ENCODE measurements around the gene PCSK4.
A peak's percentile ranks its signal among the peaks of the same experiment; 100 is the strongest.

Gene PCSK4

GRCh38 chr19:1489463-1490310 lies 463 bp downstream of the PCSK4 start:
- H2BK120ac ChIP-seq (ENCODE audit: low read depth, low read length): peak overlapping the region; percentile 38
- DNase-seq: no peak
- H2AFZ ChIP-seq (ENCODE audit: low read depth, low read length): peak overlapping the region; percentile 30
- peak overlapping the region in 1 of 2 experiments; percentile 61 for H3K14ac ChIP-seq (ENCODE audit: low read length in 2 of 2)
- peak overlapping the region in 1 of 2 experiments; percentile 54 for H3K4ac ChIP-seq (ENCODE audit: low read depth in 1 of 2, low read length in 2 of 2)
- H3K4me2 ChIP-seq (ENCODE audit: low read length, poor library complexity, severe bottlenecking): peak overlapping the region; percentile 96
- H4K8ac ChIP-seq (ENCODE audit: low read length): peak overlapping the region; percentile 92
- H3K27ac ChIP-seq (ENCODE audit: low read length, poor library complexity, severe bottlenecking): no peak overlapping the region
- H3K4me1 ChIP-seq (ENCODE audit: control insufficient read depth, insufficient read depth, low read depth, low read length): peaks cover 19% of the 10 kb centered on the region
- peak overlapping the region; percentile 74 to 83 for H3K18ac ChIP-seq (ENCODE audit: low read depth in 1 of 2, low read length in 2 of 2)
- peak overlapping the region; percentile 69 to 82 for H3K4me3 ChIP-seq (ENCODE audit: insufficient read depth in 1 of 2, low read depth in 1 of 2, low read length in 2 of 2)
- peak overlapping the region; percentile 37 for H4K91ac ChIP-seq (ENCODE audit: low read length)
- peaks cover 5% of the 10 kb centered on the region for H3K79me1 ChIP-seq (replicated peaks; ENCODE audit: low read length, poor library complexity, severe bottlenecking)
- 49% methylated on average over 36 of the region's 37 CpGs for WGBS
- peak overlapping the region; percentile 76 for H3K9ac ChIP-seq (ENCODE audit: low read length)
- no peaks in the 10 kb centered on the region for H3K9me3 ChIP-seq (ENCODE audit: control insufficient read depth, low read length)
- peak overlapping the region; percentile 84 for H2BK15ac ChIP-seq (ENCODE audit: low read depth, poor library complexity, severe bottlenecking)
- H2AK5ac ChIP-seq (ENCODE audit: low read length, severe bottlenecking): no peak overlapping the region
- no peak overlapping the region for H3K23ac ChIP-seq (ENCODE audit: low read length in 2 of 2)
- H3K27me3 ChIP-seq (ENCODE audit: control insufficient read depth in 1 of 2, insufficient read depth in 1 of 2, low read length in 2 of 2): peaks cover 3 to 34% of the 10 kb centered on the region in 2 experiments
- peak overlapping the region in 1 of 2 experiments; percentile 57 for H2BK12ac ChIP-seq (ENCODE audit: low read length in 2 of 2)
- peaks cover 0 to 11% of the 10 kb centered on the region in 2 experiments for H3K36me3 ChIP-seq (ENCODE audit: control insufficient read depth in 1 of 2, insufficient read depth in 2 of 2, low read depth in 1 of 2, low read length in 2 of 2)
- H2BK5ac ChIP-seq (ENCODE audit: low read depth, low read length, poor library complexity, severe bottlenecking): peak overlapping the region; percentile 69

- no peak overlapping the region for H2BK5ac ChIP-seq (ENCODE audit: low read depth, low read length, poor library complexity, severe bottlenecking)
- WGBS: 94% methylated on average over 11 of the region's 11 CpGs
- no peak overlapping the region for H3K9ac ChIP-seq (ENCODE audit: low read length)
- H3K9me3 ChIP-seq (ENCODE audit: control insufficient read depth, low read length): no peaks in the 10 kb centered on the region
- H3K4me3 ChIP-seq (ENCODE audit: insufficient read depth in 1 of 2, low read depth in 1 of 2, low read length in 2 of 2): no peak overlapping the region
- H3K23ac ChIP-seq (ENCODE audit: low read length in 2 of 2): no peak overlapping the region
- H3K14ac ChIP-seq (ENCODE audit: low read length in 2 of 2): no peak overlapping the region
- H2BK12ac ChIP-seq (ENCODE audit: low read length in 2 of 2): no peak overlapping the region
- H2BK120ac ChIP-seq (ENCODE audit: low read depth, low read length): no peak overlapping the region
- peaks cover 3 to 21% of the 10 kb centered on the region in 2 experiments for H3K27me3 ChIP-seq (ENCODE audit: control insufficient read depth in 1 of 2, insufficient read depth in 1 of 2, low read length in 2 of 2)
- DNase-seq: no peak
- no peak overlapping the region for H3K4ac ChIP-seq (ENCODE audit: low read depth in 1 of 2, low read length in 2 of 2)
- peaks cover 19% of the 10 kb centered on the region for H3K4me1 ChIP-seq (ENCODE audit: control insufficient read depth, insufficient read depth, low read depth, low read length)
- no peak overlapping the region for H2AFZ ChIP-seq (ENCODE audit: low read depth, low read length)
- no peak overlapping the region for H3K18ac ChIP-seq (ENCODE audit: low read depth in 1 of 2, low read length in 2 of 2)
- no peak overlapping the region for H2BK15ac ChIP-seq (ENCODE audit: low read depth, poor library complexity, severe bottlenecking)
- H3K79me1 ChIP-seq (replicated peaks; ENCODE audit: low read length, poor library complexity, severe bottlenecking): peaks cover 5% of the 10 kb centered on the region
- no peak overlapping the region for H3K27ac ChIP-seq (ENCODE audit: low read length, poor library complexity, severe bottlenecking)
- peak overlapping the region; percentile 55 for H4K91ac ChIP-seq (ENCODE audit: low read length)
- H4K8ac ChIP-seq (ENCODE audit: low read length): peak overlapping the region; percentile 12
- H3K36me3 ChIP-seq (ENCODE audit: control insufficient read depth in 1 of 2, insufficient read depth in 2 of 2, low read depth in 1 of 2, low read length in 2 of 2): peaks cover 0 to 16% of the 10 kb centered on the region in 2 experiments
- H2AK5ac ChIP-seq (ENCODE audit: low read length, severe bottlenecking): no peak overlapping the region
- H3K4me2 ChIP-seq (ENCODE audit: low read length, poor library complexity, severe bottlenecking): no peak overlapping the region
Observed at GRCh38 chr19:1488282-1488601, 1.9 kb downstream of the PCSK4 start.

DNA sequence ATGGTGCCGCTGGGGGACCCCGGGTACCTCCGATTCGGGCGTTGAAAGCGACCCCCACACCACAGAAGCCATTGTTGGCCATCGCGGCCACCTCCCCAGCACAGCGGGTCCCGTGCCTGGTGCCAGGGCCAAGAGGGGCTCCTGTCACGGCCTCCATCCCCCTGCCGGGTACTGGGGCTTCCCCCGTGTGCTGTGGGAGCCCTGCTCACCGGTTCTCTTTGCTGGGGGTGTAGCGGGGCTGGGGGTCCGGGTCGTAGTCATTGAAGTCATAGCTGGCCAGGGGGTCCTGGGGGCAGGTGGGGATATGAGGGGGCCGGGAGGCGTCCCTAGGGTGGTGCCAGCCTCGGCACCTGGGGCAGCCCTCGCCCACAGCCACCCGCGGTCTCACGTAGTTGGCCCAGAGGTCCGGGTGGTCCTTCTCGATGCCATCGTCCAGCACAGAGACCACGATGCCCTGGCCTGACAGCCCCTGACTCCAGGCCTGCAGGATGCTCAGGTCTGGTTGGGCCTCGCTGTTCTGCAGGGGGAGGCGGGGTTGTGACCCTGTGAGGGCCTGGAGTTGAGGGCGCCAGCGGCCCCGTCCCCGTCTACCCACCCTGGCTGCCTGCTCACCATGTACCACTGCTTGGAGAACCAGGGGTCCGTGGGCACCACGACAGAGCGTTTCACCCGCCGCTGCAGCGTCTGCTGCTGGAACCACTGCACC lies 2.4 kb downstream of the PCSK4 start:
- H3K23ac ChIP-seq (ENCODE audit: low read length in 2 of 2): no peak overlapping the region
- H2BK5ac ChIP-seq (ENCODE audit: low read depth, low read length, poor library complexity, severe bottlenecking): no peak overlapping the region
- DNase-seq: no peak
- no peak overlapping the region for H3K27ac ChIP-seq (ENCODE audit: low read length, poor library complexity, severe bottlenecking)
- no peaks in the 10 kb centered on the region for H3K9me3 ChIP-seq (ENCODE audit: control insufficient read depth, low read length)
- no peak overlapping the region for H2AFZ ChIP-seq (ENCODE audit: low read depth, low read length)
- no peak overlapping the region for H2BK120ac ChIP-seq (ENCODE audit: low read depth, low read length)
- 90% methylated on average over 40 of the region's 40 CpGs for WGBS
- peaks cover 5% of the 10 kb centered on the region for H3K79me1 ChIP-seq (replicated peaks; ENCODE audit: low read length, poor library complexity, severe bottlenecking)
- no peak overlapping the region for H3K14ac ChIP-seq (ENCODE audit: low read length in 2 of 2)
- peak overlapping the region; percentile 12 for H4K8ac ChIP-seq (ENCODE audit: low read length)
- no peak overlapping the region for H2AK5ac ChIP-seq (ENCODE audit: low read length, severe bottlenecking)
- H3K9ac ChIP-seq (ENCODE audit: low read length): no peak overlapping the region
- no peak overlapping the region for H3K4me3 ChIP-seq (ENCODE audit: insufficient read depth in 1 of 2, low read depth in 1 of 2, low read length in 2 of 2)
- H3K18ac ChIP-seq (ENCODE audit: low read depth in 1 of 2, low read length in 2 of 2): no peak overlapping the region
- H2BK12ac ChIP-seq (ENCODE audit: low read length in 2 of 2): no peak overlapping the region
- H2BK15ac ChIP-seq (ENCODE audit: low read depth, poor library complexity, severe bottlenecking): no peak overlapping the region
- H3K36me3 ChIP-seq (ENCODE audit: control insufficient read depth in 1 of 2, insufficient read depth in 2 of 2, low read depth in 1 of 2, low read length in 2 of 2): peaks cover 0 to 18% of the 10 kb centered on the region in 2 experiments
- H3K27me3 ChIP-seq (ENCODE audit: control insufficient read depth in 1 of 2, insufficient read depth in 1 of 2, low read length in 2 of 2): peaks cover 3 to 16% of the 10 kb centered on the region in 2 experiments
- no peak overlapping the region for H3K4me2 ChIP-seq (ENCODE audit: low read length, poor library complexity, severe bottlenecking)
- H4K91ac ChIP-seq (ENCODE audit: low read length): peak overlapping the region; percentile 55
- H3K4me1 ChIP-seq (ENCODE audit: control insufficient read depth, insufficient read depth, low read depth, low read length): peaks cover 19% of the 10 kb centered on the region
- H3K4ac ChIP-seq (ENCODE audit: low read depth in 1 of 2, low read length in 2 of 2): no peak overlapping the region

Measured in mesenchymal stem cell (in vitro differentiated cells and primary cell).